ENCODE measurements around the gene CCDC92.

Gene CCDC92

GRCh38 chr12:123967121-123967586, 5.5 kb downstream of the CCDC92 start:
- no peak for TF ChIP-seq TSHZ2 (CRISPR knock-in tag; IDR thresholded peaks at IDR 0.05)
- no peak for TF ChIP-seq ZNF565 (CRISPR knock-in tag; conservative IDR thresholded peaks at IDR 0.05; ENCODE audit: low read depth)
- no peak for TF ChIP-seq CSDC2 (CRISPR knock-in tag; IDR thresholded peaks at IDR 0.05)
- TF ChIP-seq TOX (CRISPR knock-in tag; IDR thresholded peaks at IDR 0.05; ENCODE audit: borderline replicate concordance) = no peak
- TF ChIP-seq PPARA (CRISPR knock-in tag; IDR thresholded peaks at IDR 0.05; ENCODE audit: borderline replicate concordance) = no peak
- TF ChIP-seq BACH2 (CRISPR knock-in tag; IDR thresholded peaks at IDR 0.05; ENCODE audit: borderline replicate concordance) = no peak
- TF ChIP-seq ISL1 (CRISPR knock-in tag; IDR thresholded peaks at IDR 0.05) = no peak
- TF ChIP-seq GLIS3 (CRISPR knock-in tag; IDR thresholded peaks at IDR 0.05) = no peak
- no peak for TF ChIP-seq ZFP30 (CRISPR knock-in tag; IDR thresholded peaks at IDR 0.05)
- no peak for TF ChIP-seq OSR1 (CRISPR knock-in tag; IDR thresholded peaks at IDR 0.05)
- TF ChIP-seq ZC3H10 (CRISPR knock-in tag; IDR thresholded peaks at IDR 0.05) = no peak
- TF ChIP-seq ZFP3 (CRISPR knock-in tag; IDR thresholded peaks at IDR 0.05) = no peak
- ATAC-seq = no peak

- peak; percentile 30; the same call in 1 of the 3 replicates for ATAC-seq
- TF ChIP-seq POU6F1 (CRISPR knock-in tag; IDR thresholded peaks at IDR 0.05; ENCODE audit: borderline replicate concordance, low read depth) (no peak), ISL1 (CRISPR knock-in tag; IDR thresholded peaks at IDR 0.05) (no peak), CREB5 (CRISPR knock-in tag; IDR thresholded peaks at IDR 0.05; ENCODE audit: low read depth) (no peak), TOX (CRISPR knock-in tag; IDR thresholded peaks at IDR 0.05; ENCODE audit: borderline replicate concordance) (no peak), RARB (CRISPR knock-in tag; IDR thresholded peaks at IDR 0.05) (no peak), SNAI2 (CRISPR knock-in tag; IDR thresholded peaks at IDR 0.05) (no peak), ZNF8 (CRISPR knock-in tag; IDR thresholded peaks at IDR 0.05) (no peak), ZNF565 (CRISPR knock-in tag; conservative IDR thresholded peaks at IDR 0.05; ENCODE audit: low read depth) (no peak), OSR1 (CRISPR knock-in tag; IDR thresholded peaks at IDR 0.05) (no peak), BACH2 (CRISPR knock-in tag; IDR thresholded peaks at IDR 0.05; ENCODE audit: borderline replicate concordance) (no peak), TSHZ2 (CRISPR knock-in tag; IDR thresholded peaks at IDR 0.05) (no peak), CSDC2 (CRISPR knock-in tag; IDR thresholded peaks at IDR 0.05) (no peak), PATZ1 (CRISPR knock-in tag; IDR thresholded peaks at IDR 0.05; ENCODE audit: borderline replicate concordance) (no peak), ESRRG (CRISPR knock-in tag; IDR thresholded peaks at IDR 0.05) (no peak)
Observed at GRCh38 chr12:123966596-123966995, 6.0 kb downstream of the CCDC92 start.

- no peak for ATAC-seq
- TF ChIP-seq TCF4 (CRISPR knock-in tag; IDR thresholded peaks at IDR 0.05; ENCODE audit: borderline replicate concordance) (no peak), ZNF70 (CRISPR knock-in tag; IDR thresholded peaks at IDR 0.05) (no peak), TOX (CRISPR knock-in tag; IDR thresholded peaks at IDR 0.05; ENCODE audit: borderline replicate concordance) (no peak), TSHZ2 (CRISPR knock-in tag; IDR thresholded peaks at IDR 0.05) (no peak), ZFP30 (CRISPR knock-in tag; IDR thresholded peaks at IDR 0.05) (no peak), ZFP3 (CRISPR knock-in tag; IDR thresholded peaks at IDR 0.05) (no peak), CSRNP3 (CRISPR knock-in tag; IDR thresholded peaks at IDR 0.05) (no peak), SNAI2 (CRISPR knock-in tag; IDR thresholded peaks at IDR 0.05) (no peak)
Observed at GRCh38 chr12:123965382-123965781, 7.2 kb downstream of the CCDC92 start.
